Smooth muscle cell (in vitro differentiated cells): ENCODE data around the gene PTMS. TPM values are rescaled to one million over a fixed set of nuclear protein-coding genes. Genes with fewer than 3 reads are reported as not detected.

Source experiments
- DNase-seq: peaks from one replicate; lab custom pipeline; 2025; ENCODE audit not compliant: unreplicated experiment; lab: John Stamatoyannopoulos, UW
- H2AFZ ChIP-seq: fragments of 200-600 bp; sonication (generic); 2 replicates; pipeline ENCODE4 v1.6.0; 2016; ENCODE audit warnings: antibody characterized with exemption, low read depth, mild to moderate bottlenecking
- H3F3A ChIP-seq: fragments of 200-600 bp; sonication (generic); 2 replicates; pipeline ENCODE4 v1.6.0; 2017; ENCODE audit warnings: antibody characterized with exemption, low read depth
- H3K27ac ChIP-seq: fragments of 200-600 bp; sonication (generic); 2 replicates; pipeline ENCODE4 v1.5.1; 2016; ENCODE audit warnings: low read depth, mild to moderate bottlenecking
- H3K27me3 ChIP-seq: fragments of 200-600 bp; sonication (generic); 2 replicates; pipeline ENCODE4 v1.6.1; 2016; ENCODE audit warnings: low read depth, mild to moderate bottlenecking
- H3K36me3 ChIP-seq: fragments of 200-600 bp; sonication (generic); 2 replicates; pipeline ENCODE4 v1.5.1; 2016; ENCODE audit warnings: low read depth
- H3K4me1 ChIP-seq: fragments of 200-600 bp; sonication (generic); 2 replicates; pipeline ENCODE4 v1.5.1; 2016; ENCODE audit warnings: low read depth
- H3K4me2 ChIP-seq: fragments of 200-600 bp; sonication (generic); 2 replicates; pipeline ENCODE4 v1.6.0; 2016; ENCODE audit warnings: mild to moderate bottlenecking
- H3K4me3 ChIP-seq: fragments of 200-600 bp; sonication (generic); 2 replicates; pipeline ENCODE4 v1.5.1; 2016; ENCODE audit warnings: mild to moderate bottlenecking
- H3K79me2 ChIP-seq: fragments of 200-600 bp; sonication (generic); 2 replicates; pipeline ENCODE4 v1.6.0; 2016; ENCODE audit warnings: low read depth, mild to moderate bottlenecking
- H3K9ac ChIP-seq: fragments of 200-600 bp; sonication (generic); 2 replicates; pipeline ENCODE4 v1.6.0; 2016; ENCODE audit warnings: low read depth
- H3K9me3 ChIP-seq: fragments of 200-600 bp; sonication (generic); replicated peaks from 2 replicates; pipeline ENCODE4 v1.5.1; 2016; ENCODE audit warnings: low read depth
- H4K20me1 ChIP-seq: fragments of 200-600 bp; sonication (generic); 2 replicates; pipeline ENCODE4 v1.6.0; 2016; ENCODE audit warnings: low read depth
- WGBS: methylation state at CpG from one replicate; pipeline ENCODE4 v1.1.7; 2016; ENCODE audit warnings: low lambda C conversion rate; 5-methylcytosine and 5-hydroxymethylcytosine counted together
- polyA plus RNA-seq: library from polyadenylated mRNA; unstranded; fragments of >200 nt; fragmentation: Nextera tagmentation; extraction: Ambion mirVana; gene quantifications from 2 replicates; pipeline ENCODE4 v1.2.1, GENCODE V29; 2016
- total RNA-seq: library from RNA; depleted of rRNA; stranded (reverse); fragments of >200 nt; gene quantifications from 2 replicates; pipeline ENCODE4 v1.2.3, GENCODE V29; 2014
- TF ChIP-seq, protein P1 (sequence below): fragments of 200-600 bp; sonication (generic); IDR thresholded peaks from 2 replicates; pipeline ENCODE4 v1.5.1; 2017; ENCODE audit warnings: borderline replicate concordance, mild to moderate bottlenecking, antibody characterized with exemption; ENCODE audit not compliant: insufficient read depth, poor library complexity, severe bottlenecking

The PTMS gene
- total and polyA plus RNA-seq, 2 experiments from 2014 or later = 115 to 379 TPM

DNA sequence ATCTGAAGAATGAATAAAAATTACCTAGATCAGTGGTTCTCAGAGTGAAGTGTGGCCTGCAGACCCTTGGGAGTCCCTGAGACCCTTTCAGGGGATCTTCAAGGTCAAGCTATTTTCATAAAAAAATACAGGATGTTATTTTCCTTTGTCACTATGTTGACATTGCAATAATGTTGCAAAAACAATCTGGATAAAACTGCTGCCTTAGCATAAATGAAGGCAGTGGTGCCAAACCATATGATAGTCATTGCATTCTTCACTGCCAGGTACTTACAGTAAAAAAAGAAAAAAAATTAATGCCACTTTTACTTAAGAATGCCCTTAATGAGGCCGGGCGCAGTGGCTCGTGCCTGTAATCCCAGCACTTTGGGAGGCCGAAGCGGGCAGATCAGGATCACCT lies 21.1 kb downstream of the PTMS start:
- TF ChIP-seq, protein P1, sequence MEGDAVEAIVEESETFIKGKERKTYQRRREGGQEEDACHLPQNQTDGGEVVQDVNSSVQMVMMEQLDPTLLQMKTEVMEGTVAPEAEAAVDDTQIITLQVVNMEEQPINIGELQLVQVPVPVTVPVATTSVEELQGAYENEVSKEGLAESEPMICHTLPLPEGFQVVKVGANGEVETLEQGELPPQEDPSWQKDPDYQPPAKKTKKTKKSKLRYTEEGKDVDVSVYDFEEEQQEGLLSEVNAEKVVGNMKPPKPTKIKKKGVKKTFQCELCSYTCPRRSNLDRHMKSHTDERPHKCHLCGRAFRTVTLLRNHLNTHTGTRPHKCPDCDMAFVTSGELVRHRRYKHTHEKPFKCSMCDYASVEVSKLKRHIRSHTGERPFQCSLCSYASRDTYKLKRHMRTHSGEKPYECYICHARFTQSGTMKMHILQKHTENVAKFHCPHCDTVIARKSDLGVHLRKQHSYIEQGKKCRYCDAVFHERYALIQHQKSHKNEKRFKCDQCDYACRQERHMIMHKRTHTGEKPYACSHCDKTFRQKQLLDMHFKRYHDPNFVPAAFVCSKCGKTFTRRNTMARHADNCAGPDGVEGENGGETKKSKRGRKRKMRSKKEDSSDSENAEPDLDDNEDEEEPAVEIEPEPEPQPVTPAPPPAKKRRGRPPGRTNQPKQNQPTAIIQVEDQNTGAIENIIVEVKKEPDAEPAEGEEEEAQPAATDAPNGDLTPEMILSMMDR = no peak
- Histone ChIP-seq H3K36me3 (no peaks in the 10 kb centered on the region), H2AFZ (no peak overlapping the region), H3K4me2 (no peak overlapping the region), H3K4me3 (no peak overlapping the region), H3K9ac (no peak overlapping the region), H3K4me1 (peaks cover 9% of the 10 kb centered on the region), H3F3A (no peaks in the 10 kb centered on the region), H3K79me2 (no peaks in the 10 kb centered on the region), H3K27me3 (no peaks in the 10 kb centered on the region), H3K27ac (no peak overlapping the region), H3K9me3 (no peaks in the 10 kb centered on the region), H4K20me1 (no peaks in the 10 kb centered on the region)
- no peak for DNase-seq
- 95% methylated on average over 5 of the region's 5 CpGs for WGBS

DNA sequence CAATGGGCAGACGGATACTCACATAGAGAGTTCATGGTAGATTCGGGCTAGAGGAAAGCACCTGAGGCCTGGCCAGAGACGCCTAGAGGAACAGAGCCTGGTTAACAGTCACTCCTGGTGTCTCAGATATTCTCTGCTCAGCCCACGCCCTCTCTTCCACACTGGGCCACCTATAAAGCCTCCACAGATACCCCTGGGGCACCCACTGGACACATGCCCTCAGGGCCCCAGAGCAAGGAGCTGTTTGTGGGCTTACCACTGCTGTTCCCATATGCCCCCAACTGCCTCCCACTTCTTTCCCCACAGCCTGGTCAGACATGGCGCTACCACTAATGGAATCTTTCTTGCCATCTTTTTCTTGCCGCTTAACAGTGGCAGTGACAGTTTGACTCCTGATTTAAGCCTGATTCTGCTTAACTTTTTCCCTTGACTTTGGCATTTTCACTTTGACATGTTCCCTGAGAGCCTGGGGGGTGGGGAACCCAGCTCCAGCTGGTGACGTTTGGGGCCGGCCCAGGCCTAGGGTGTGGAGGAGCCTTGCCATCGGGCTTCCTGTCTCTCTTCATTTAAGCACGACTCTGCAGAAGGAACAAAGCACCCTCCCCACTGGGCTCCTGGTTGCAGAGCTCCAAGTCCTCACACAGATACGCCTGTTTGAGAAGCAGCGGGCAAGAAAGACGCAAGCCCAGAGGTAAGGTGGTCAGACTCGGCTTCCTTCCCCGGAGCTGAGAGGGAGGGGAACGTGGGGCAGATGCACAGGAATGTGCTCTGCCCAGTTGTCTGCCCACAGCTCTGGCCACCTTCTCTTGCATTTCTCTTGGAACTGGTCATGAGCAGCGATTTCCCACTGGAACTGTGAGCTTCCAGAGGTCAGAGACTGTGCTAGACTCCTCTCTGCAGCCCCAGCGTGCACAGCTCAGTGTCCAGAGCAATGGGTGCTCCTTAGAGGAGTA lies 23.1 kb downstream of the PTMS start, which contains the start of gene CD4:
Gene CD4, plus strand, starts transcription at position 557 of the 953 bp plus-strand sequence. CDS start 10,611 bp downstream, outside the sequence.
- no peak within 1 kb of the TSS for H3K27ac ChIP-seq
- no peak within 1 kb of the TSS for H3K4me3 ChIP-seq
- no peak within 1 kb of the TSS for H3K4me2 ChIP-seq
- H3K9ac ChIP-seq = no peak within 1 kb of the TSS
- H3K9me3 ChIP-seq = no peaks in the 10 kb centered on the region
- TF ChIP-seq, protein P1 = no peak
- 66% methylated on average over 17 of the region's 18 CpGs for WGBS
- no peaks in the 10 kb centered on the region for H3K36me3 ChIP-seq
- no peaks in the 10 kb centered on the region for H4K20me1 ChIP-seq
- no peaks in the 10 kb centered on the region for H3K27me3 ChIP-seq
- H2AFZ ChIP-seq = no peak within 1 kb of the TSS
- peaks cover 17% of the 10 kb centered on the region for H3K4me1 ChIP-seq
- no peaks in the 10 kb centered on the region for H3F3A ChIP-seq
- DNase-seq = no peak
- H3K79me2 ChIP-seq = no peaks in the 10 kb centered on the region

DNA sequence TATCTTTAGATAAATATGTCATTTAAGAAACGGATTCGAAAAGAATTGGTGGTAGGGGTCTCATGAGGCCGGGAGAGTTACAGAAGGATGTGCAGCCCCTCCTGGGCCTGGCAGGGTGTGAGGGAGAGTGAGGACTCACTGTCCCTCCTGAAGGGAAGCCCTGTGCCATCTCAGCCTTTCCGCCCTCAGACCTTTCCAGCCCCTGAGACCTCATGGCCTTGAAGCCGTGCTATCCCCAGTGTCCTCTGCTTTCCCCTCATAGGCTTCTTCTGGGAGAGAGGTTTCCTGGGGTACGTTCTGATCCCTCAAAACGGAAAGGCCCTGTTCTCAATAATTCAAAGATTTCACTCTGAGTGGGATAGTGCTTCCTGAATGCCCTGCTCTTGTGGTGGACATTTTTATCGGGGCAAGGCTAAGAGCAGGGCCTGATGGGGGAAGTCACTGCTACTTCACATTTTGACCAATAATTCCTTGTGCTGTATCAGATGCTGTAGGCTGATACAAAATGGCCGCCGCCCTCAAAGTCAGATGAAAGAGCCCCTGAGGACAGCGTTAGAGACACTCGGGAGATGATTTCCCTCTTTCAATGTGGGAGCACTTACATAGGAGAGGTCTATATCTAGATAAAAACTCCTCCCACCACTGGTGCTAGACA lies 24.5 kb downstream of the PTMS start:
- no peak for DNase-seq
- H3K4me1 ChIP-seq = peaks cover 17% of the 10 kb centered on the region
- WGBS = 94% methylated on average over 12 of the region's 12 CpGs
- TF ChIP-seq, protein P1 = no peak
- no peaks in the 10 kb centered on the region for H4K20me1 ChIP-seq
- H3K36me3 ChIP-seq = no peaks in the 10 kb centered on the region
- no peak overlapping the region for H3K27ac ChIP-seq
- no peak overlapping the region for H3K4me2 ChIP-seq
- H3K27me3 ChIP-seq = no peaks in the 10 kb centered on the region
- no peaks in the 10 kb centered on the region for H3F3A ChIP-seq
- H3K9ac ChIP-seq = no peak overlapping the region
- H2AFZ ChIP-seq = no peak overlapping the region
- H3K79me2 ChIP-seq = no peaks in the 10 kb centered on the region
- H3K9me3 ChIP-seq = no peaks in the 10 kb centered on the region
- H3K4me3 ChIP-seq = no peak overlapping the region
